GM18511 (cell line): ENCODE results near the gene AP1G1.
"Not testable (repeated sequence)": the region's sequence is repeated elsewhere in the genome, so short reads cannot be mapped to it uniquely, and the experiment has no call there.

ENCODE experiments used
- ATAC-seq: cut with Tn5 transposase; IDR thresholded peaks from one replicate; pipeline ENCODE4 v1.9.1; 2021; ENCODE audit warnings: mild to moderate bottlenecking, moderate library complexity; ENCODE audit not compliant: unreplicated experiment

AP1G1 gene

DNA sequence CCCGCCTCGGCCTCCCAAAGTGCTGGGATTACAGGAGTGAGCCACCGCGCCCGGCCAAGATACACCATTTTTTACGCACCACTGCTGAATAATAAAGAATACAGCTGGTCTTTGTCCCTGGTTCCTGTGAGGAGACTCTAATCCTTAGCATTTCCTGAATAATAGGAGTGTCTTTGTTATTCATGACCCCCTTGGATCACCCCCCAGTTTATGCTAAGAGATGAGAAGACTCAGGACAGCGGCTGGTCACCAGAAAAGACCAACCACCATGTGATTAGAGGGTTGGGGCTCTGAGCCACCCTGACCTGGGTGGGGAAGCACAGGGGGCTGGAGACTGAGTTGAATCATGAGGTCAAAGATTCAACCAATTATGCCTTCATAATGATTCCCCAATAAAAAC lies 101.4 kb downstream of the AP1G1 start:
- no peak for ATAC-seq

DNA sequence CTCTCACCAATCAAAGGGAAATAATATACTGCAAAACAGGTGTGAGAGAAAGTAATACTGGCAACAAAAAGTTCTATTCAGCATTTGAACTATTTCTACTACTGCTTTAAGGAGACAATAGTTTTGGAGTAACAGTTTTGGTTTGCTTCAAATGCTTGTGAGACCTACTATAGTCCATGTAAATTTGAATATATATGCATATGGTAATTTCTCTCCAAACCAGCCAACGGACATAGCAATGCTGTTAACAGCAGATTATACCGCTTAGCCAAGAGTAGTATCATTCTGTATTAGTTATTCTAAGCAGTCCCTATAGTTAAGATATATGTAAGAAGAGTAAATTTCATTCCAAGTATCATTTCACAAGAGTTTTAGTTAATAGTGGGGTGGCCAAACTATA lies 102.6 kb downstream of the AP1G1 start:
- no peak for ATAC-seq

DNA sequence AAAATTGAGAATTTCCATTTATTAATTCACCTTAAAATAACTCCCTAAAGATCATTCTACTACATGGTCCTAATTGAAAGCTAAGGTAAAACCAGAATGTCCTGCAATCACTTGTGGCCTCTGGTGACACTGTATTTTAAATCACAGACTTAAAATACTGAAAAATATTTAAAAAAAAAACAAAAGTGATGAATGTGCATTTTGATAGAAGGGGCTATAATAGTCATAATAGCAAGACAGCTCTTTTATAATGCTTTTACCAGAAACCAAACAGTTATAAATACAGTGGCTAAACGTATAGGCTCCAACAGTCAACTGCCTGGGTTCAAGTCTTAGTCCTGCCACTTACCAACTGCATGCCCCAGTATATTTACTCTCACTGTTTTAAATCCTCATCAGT lies 105.3 kb downstream of the AP1G1 start:
- no peak for ATAC-seq

DNA sequence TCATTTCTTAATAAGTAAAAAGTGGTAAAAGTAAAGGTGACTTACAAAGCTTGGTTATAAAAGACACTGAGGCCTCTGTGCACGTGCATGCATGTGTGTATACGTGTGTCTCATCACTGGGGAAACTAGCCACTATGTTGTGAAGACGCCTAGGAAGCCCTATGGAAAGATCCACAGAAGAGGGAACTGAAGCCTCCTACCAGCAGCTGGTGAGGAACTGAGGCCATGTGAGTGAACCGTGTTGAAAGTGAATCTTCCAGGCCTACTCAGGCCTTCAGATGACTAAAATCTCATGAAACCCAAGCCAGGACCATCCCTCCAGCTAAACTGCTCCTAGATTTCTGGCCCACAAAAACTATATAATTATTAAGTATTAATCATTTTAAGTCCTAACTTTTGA lies 107.8 kb downstream of the AP1G1 start:
- no peak for ATAC-seq

DNA sequence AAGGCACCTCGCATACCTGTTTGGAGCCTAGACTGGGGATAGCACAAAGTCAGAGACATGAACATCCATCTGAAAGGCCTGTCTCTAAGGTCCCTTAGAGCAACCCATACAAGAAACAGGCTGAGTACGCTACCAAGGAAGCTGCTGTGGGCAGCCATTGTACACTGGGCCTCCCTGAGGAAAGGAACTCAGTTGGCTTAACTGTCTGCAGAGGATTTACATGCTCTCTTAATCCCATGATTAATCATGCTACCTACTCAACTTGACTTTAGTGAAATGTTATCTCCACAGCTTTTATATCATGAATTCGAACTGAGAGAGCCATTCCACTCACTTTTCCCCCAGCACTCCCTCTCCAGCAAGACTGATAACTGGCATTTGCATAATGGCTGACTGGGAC lies 110.1 kb downstream of the AP1G1 start:
- no peak for ATAC-seq

DNA sequence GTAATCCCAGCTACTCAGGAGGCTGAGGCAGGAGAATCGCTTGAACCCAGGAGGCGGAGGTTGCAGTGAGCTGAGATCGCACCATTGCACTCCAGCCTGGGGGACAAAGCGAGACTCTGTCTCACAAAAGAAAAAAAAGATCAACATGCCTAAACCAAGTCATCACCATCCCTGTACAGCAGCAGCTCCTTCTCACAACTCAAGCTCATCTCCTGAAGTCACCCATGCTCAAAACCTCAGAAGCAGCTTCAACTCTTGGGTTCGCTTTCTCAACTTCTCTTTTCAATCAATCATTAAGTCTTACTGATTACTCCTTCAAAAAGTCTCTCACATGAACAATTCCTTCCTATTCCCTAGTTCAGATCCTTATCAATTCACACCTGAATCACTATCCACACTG lies 115.5 kb downstream of the AP1G1 start:
- no peak for ATAC-seq

DNA sequence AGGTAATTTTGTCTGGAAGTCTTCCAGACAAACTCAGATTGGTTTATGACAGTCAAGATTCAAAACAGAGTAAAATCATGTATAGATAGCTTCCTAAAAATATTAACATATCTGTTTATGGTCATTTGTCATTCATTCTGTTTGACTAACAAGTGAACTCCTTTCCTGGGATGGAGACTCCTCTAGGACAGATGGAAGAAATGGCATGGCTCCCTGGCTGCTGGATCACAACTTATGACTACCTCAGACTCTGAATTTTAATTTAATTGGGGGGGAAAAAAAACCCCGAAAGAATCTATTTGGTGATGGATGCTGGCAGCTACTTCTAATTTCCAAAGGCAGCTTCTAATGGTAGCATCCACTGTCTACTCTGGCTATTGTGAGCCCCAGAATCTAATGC lies 118.7 kb downstream of the AP1G1 start:
- no peak for ATAC-seq

DNA sequence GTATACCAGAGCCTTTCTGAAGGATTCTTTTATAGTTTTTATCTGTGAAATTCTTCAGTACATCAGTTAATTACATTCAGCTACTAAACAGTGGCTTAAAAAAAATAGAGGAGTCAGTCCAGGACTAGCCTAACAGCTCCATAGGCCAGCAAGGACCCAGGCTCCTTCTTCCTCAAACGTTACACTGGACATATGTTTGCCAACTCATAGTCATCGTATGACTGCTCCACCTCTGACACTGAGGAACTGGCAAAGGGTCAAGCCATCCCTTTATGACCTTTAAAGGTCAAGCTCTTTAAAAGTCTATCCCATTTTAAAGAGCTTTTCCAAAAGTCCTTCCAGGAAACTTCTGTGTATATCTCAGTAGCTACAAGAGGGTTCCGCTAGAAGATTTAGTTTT lies 120.8 kb downstream of the AP1G1 start:
- ATAC-seq, result no peak

DNA sequence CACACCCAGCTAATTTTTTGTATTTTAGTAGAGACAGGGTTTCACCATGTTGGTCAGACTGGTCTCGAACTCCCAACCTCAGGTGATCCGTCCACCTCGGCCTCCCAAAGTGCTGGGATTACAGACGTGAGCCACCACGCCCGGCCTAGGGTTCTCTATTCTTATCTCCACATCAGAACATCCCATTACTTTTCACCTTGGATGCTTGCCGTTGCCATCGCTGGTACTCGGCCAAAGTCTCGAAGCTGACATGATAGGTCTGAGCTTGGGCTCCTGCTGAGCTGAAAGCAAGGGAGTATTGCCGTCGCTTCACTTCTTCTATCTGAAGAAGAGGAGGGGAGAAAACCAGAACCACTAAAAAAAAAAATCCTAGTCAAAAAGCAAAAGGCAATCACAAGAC lies 124.4 kb downstream of the AP1G1 start:
- not testable (repeated sequence) for ATAC-seq

DNA sequence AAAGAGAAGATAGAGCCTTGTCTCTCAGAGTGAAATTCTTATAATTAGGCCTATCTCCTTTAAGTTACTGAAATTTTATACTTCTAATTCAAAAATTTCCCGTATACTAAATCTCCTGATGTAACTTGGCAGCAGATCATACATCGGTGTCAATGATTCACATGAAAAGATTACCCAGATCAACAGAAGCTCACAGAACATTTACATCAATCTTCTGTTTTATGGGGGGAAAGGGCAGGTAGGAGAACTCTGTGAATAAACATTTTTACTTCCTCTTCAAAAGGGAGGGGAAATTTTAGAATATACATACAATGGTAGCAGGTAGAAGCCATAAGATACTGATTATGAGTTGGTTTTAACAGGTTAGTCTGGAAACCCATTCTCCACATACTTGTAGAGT lies 127.3 kb downstream of the AP1G1 start:
- no peak for ATAC-seq
